Prostate gland (tissue), 2 donors: Measurements from ENCODE around the gene C5orf15.
"Not testable (repeated sequence)": the region's sequence is repeated elsewhere in the genome, so short reads cannot be mapped to it uniquely, and the experiment has no call there.

Experiments used
- POLR2A ChIP-seq: fragments of 450-650 bp; IDR thresholded peaks from one replicate; pipeline ENCODE4 v1.6.1; 2016; ENCODE audit warnings: antibody characterized with exemption, mild to moderate bottlenecking
- POLR2AphosphoS5 ChIP-seq: sonication (generic); formaldehyde crosslinking; IDR thresholded peaks from one replicate; pipeline ENCODE4 v1.6.1; 2017; ENCODE audit warnings: antibody characterized with exemption
- TF ChIP-seq, protein P1 (sequence below), 4 experiments: fragments of 200-600 bp in 2 of 4; fragments of 450-650 bp in 2 of 4; sonication (generic) in 2 of 4; IDR thresholded peaks; 1 replicate in 3 of 4; 2 replicates in 1 of 4; pipeline ENCODE4 v1.5.1; 2016 to 2019; ENCODE audit warnings: antibody characterized with exemption in 4 of 4, mild to moderate bottlenecking in 2 of 4, moderate library complexity in 2 of 4

DNA sequence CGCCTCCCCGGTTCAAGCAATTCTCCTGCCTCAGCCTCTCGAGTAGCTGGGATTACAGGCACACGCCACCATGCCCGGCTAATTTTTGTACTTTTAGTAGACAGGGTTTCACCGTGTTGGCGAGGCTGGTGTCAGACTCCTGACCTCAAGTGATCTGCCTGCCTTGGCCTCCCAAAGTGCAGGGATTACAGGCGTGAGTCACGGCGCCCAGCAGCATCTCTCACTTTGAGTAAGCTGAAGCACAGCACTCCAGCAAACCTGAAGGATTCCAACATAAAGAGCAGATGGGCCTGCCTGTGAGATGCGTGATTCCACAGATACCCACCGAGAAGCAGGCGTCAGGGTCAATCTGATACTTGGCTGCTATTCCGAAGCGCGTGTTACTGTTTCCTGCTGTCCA, 7.1 kb upstream of the C5orf15 start:
- TF ChIP-seq, protein P1, sequence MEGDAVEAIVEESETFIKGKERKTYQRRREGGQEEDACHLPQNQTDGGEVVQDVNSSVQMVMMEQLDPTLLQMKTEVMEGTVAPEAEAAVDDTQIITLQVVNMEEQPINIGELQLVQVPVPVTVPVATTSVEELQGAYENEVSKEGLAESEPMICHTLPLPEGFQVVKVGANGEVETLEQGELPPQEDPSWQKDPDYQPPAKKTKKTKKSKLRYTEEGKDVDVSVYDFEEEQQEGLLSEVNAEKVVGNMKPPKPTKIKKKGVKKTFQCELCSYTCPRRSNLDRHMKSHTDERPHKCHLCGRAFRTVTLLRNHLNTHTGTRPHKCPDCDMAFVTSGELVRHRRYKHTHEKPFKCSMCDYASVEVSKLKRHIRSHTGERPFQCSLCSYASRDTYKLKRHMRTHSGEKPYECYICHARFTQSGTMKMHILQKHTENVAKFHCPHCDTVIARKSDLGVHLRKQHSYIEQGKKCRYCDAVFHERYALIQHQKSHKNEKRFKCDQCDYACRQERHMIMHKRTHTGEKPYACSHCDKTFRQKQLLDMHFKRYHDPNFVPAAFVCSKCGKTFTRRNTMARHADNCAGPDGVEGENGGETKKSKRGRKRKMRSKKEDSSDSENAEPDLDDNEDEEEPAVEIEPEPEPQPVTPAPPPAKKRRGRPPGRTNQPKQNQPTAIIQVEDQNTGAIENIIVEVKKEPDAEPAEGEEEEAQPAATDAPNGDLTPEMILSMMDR (IDR thresholded peaks at IDR 0.05), result not testable (repeated sequence)
- TF ChIP-seq POLR2AphosphoS5, POLR2A: not testable (repeated sequence)
